Activated naive CD4-positive, alpha-beta T cell treated with anti-CD3 and anti-CD28 coated beads, Interleukin-2, amount 50 U/mL, for 24 hours (primary cell): ENCODE results near the gene SLC22A13.

Experiments used
- H3K27ac Mint-ChIP-seq: one replicate; pipeline ENCODE4 v1.8.0; 2021; ENCODE audit warnings: mild to moderate bottlenecking, mixed read lengths
- H3K27me3 Mint-ChIP-seq: one replicate; pipeline ENCODE4 v1.8.0; 2021; ENCODE audit warnings: mixed read lengths
- H3K36me3 Mint-ChIP-seq: one replicate; pipeline ENCODE4 v1.8.0; 2021; ENCODE audit warnings: mixed read lengths
- H3K4me1 Mint-ChIP-seq: one replicate; pipeline ENCODE4 v1.8.0; 2021; ENCODE audit warnings: mixed read lengths
- H3K4me3 Mint-ChIP-seq: one replicate; pipeline ENCODE4 v1.8.0; 2021; ENCODE audit warnings: mild to moderate bottlenecking, mixed read lengths
- H3K9me3 Mint-ChIP-seq: one replicate; pipeline ENCODE4 v1.8.0; 2021; ENCODE audit warnings: mixed read lengths

The SLC22A13 gene

DNA sequence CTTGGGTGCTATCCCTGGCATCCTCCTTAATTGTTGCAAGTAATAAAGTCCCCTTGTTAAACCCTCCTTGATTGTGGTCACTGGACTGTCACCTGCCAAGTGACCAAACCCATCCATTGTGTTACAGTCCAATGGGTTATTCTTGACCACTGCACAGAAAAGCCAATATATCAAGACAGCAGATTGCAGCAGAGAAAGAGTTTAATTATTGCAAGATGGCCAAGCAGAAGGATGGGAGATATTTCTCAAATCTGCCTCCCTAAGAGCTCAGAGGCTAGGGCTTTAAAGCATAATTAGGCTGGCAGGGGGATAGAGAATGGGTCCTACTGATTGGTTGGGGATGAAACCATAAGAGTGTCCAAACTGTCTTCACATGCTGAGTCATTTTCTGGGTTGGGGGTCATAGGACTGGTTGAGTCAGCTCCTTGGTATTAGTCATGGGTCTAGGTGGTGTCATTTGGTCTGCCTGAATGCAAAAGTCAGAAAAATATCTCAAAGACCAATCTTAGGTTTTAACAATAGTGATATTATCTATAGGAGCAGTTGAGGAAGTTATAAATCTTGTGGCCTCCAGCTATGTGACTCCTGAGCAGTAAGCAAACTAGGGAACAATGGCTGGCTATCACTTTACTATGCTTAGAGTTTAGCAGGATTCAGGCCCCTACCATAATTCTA lies 61.9 kb downstream of the SLC22A13 start:
- Mint-ChIP-seq H3K4me1 (no peaks in the 10 kb centered on the region), H3K36me3 (no peaks in the 10 kb centered on the region), H3K27ac (no peak overlapping the region), H3K27me3 (peaks cover 2% of the 10 kb centered on the region), H3K4me3 (no peak overlapping the region), H3K9me3 (no peaks in the 10 kb centered on the region)
